Nephron (organoid): ENCODE measurements around the gene ARHGAP4.
A peak's percentile ranks its signal among the peaks of the same experiment; 100 is the strongest.

Experiments used
- H3K27ac Mint-ChIP-seq, 3 experiments: 2 replicates each; pipeline ENCODE4 v1.8.0; 2020; ENCODE audit warnings: mixed read lengths in 3 of 3, mild to moderate bottlenecking in 2 of 3, moderate library complexity in 1 of 3
- H3K27me3 Mint-ChIP-seq: 2 replicates; pipeline ENCODE4 v1.8.0; 2021; ENCODE audit warnings: low read depth, mild to moderate bottlenecking, moderate library complexity, mixed read lengths
- H3K36me3 Mint-ChIP-seq: 2 replicates; pipeline ENCODE4 v1.8.0; 2020; ENCODE audit warnings: low read depth, mixed read lengths
- H3K4me1 Mint-ChIP-seq: 2 replicates; pipeline ENCODE4 v1.8.0; 2020; ENCODE audit warnings: mixed read lengths
- H3K4me3 Mint-ChIP-seq, 3 experiments: 2 replicates each; pipeline ENCODE4 v1.8.0; 2020; ENCODE audit warnings: mild to moderate bottlenecking in 3 of 3, mixed read lengths in 3 of 3, moderate library complexity in 2 of 3
- H3K9me3 Mint-ChIP-seq: 2 replicates; pipeline ENCODE4 v1.8.0; 2020; ENCODE audit warnings: mixed read lengths
- TF ChIP-seq, protein P1 (sequence below), 3 experiments: fragments of 200-600 bp; sonication (generic); IDR thresholded peaks; one replicate each; pipeline ENCODE4 v1.5.0; 2021; ENCODE audit warnings: antibody characterized with exemption in 3 of 3; ENCODE audit not compliant: unreplicated experiment in 3 of 3

The ARHGAP4 gene

GRCh38 chrX:153932220-153932915 lies 6.3 kb upstream of the ARHGAP4 start:
- H3K9me3 Mint-ChIP-seq = peaks cover 18% of the 10 kb centered on the region
- H3K27me3 Mint-ChIP-seq = no peaks in the 10 kb centered on the region
- peaks cover 19% of the 10 kb centered on the region for H3K36me3 Mint-ChIP-seq
- TF ChIP-seq, protein P1, sequence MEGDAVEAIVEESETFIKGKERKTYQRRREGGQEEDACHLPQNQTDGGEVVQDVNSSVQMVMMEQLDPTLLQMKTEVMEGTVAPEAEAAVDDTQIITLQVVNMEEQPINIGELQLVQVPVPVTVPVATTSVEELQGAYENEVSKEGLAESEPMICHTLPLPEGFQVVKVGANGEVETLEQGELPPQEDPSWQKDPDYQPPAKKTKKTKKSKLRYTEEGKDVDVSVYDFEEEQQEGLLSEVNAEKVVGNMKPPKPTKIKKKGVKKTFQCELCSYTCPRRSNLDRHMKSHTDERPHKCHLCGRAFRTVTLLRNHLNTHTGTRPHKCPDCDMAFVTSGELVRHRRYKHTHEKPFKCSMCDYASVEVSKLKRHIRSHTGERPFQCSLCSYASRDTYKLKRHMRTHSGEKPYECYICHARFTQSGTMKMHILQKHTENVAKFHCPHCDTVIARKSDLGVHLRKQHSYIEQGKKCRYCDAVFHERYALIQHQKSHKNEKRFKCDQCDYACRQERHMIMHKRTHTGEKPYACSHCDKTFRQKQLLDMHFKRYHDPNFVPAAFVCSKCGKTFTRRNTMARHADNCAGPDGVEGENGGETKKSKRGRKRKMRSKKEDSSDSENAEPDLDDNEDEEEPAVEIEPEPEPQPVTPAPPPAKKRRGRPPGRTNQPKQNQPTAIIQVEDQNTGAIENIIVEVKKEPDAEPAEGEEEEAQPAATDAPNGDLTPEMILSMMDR (IDR thresholded peaks at IDR 0.05; ENCODE audit: unreplicated experiment in 3 of 3) = no peak
- H3K27ac Mint-ChIP-seq = no peak overlapping the region
- peak overlapping the region in 2 of 3 experiments; percentile 52 to 69 for H3K4me3 Mint-ChIP-seq
- H3K4me1 Mint-ChIP-seq = peaks cover 5% of the 10 kb centered on the region

- Mint-ChIP-seq H3K4me1 (peaks cover 5% of the 10 kb centered on the region), H3K9me3 (peaks cover 17% of the 10 kb centered on the region), H3K27me3 (no peaks in the 10 kb centered on the region), H3K36me3 (peaks cover 19% of the 10 kb centered on the region), H3K27ac (no peak overlapping the region), H3K4me3 (peak overlapping the region in 1 of 3 experiments; percentile 53)
- TF ChIP-seq, protein P1 (IDR thresholded peaks at IDR 0.05; ENCODE audit: unreplicated experiment in 3 of 3) = no peak
Measured at GRCh38 chrX:153931748-153932147, 5.7 kb upstream of the ARHGAP4 start.

GRCh38 chrX:153931151-153931550 lies 5.1 kb upstream of the ARHGAP4 start:
- H3K27me3 Mint-ChIP-seq = no peaks in the 10 kb centered on the region
- no peak overlapping the region for H3K4me3 Mint-ChIP-seq
- H3K27ac Mint-ChIP-seq = no peak overlapping the region
- TF ChIP-seq, protein P1 (IDR thresholded peaks at IDR 0.05; ENCODE audit: unreplicated experiment in 3 of 3) = no peak
- peaks cover 19% of the 10 kb centered on the region for H3K36me3 Mint-ChIP-seq
- peaks cover 15% of the 10 kb centered on the region for H3K9me3 Mint-ChIP-seq
- peaks cover 5% of the 10 kb centered on the region for H3K4me1 Mint-ChIP-seq

DNA sequence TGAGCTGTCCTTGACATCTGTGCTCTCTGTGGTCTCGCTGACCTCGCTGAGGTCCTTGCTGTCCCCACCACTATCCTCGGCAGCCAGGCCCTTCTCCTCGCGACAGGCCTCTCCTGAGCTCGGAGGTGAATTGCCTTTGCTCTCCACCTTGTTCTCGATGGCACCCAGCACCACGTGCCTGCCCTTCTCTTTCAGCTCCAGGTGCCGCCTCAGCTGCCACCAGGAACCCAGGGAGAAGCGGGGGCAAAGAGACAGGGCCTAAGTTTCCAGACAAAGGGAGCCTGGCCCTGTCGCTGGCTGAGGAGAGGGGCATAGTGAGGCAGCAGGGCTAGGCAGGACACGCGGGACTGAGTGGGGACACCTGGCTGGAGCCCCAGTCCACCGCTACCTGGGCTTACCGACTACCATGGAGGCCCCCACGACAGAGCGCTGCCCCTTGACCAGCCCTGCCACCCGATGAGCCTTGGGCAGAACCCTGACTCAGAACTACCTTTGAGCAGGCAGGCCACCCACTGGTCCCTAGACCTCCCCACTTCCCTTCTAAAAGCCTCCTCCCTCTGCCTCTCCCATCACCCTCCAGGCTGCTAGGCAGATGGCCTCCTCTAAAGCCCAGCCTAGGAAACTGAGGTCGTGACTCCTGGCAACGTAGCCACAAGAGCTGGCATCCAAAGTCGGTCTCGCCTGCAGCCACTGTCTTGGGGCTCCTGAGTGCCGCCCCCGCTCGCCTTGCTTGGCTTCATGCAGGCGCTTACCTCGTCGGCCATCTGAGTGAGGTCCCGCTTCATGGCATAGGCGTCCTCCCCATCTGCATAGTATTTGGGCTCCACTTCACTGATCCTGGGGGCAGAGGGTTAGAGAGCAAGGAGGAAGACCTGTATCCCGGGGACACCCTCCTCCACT lies 4.2 kb upstream of the ARHGAP4 start:
- H3K36me3 Mint-ChIP-seq = peaks cover 19% of the 10 kb centered on the region
- H3K4me3 Mint-ChIP-seq = peak overlapping the region in 1 of 3 experiments; percentile 35
- peaks cover 5% of the 10 kb centered on the region for H3K4me1 Mint-ChIP-seq
- no peak overlapping the region for H3K27ac Mint-ChIP-seq
- TF ChIP-seq, protein P1 (IDR thresholded peaks at IDR 0.05; ENCODE audit: unreplicated experiment in 3 of 3) = no peak
- H3K9me3 Mint-ChIP-seq = peaks cover 11% of the 10 kb centered on the region
- H3K27me3 Mint-ChIP-seq = no peaks in the 10 kb centered on the region

- TF ChIP-seq, protein P1 (IDR thresholded peaks at IDR 0.05; ENCODE audit: unreplicated experiment in 3 of 3) = no peak
- peaks cover 11% of the 10 kb centered on the region for H3K9me3 Mint-ChIP-seq
- H3K27ac Mint-ChIP-seq = no peak overlapping the region
- H3K4me3 Mint-ChIP-seq = no peak overlapping the region
- peaks cover 19% of the 10 kb centered on the region for H3K36me3 Mint-ChIP-seq
- peaks cover 3% of the 10 kb centered on the region for H3K27me3 Mint-ChIP-seq
- H3K4me1 Mint-ChIP-seq = peaks cover 9% of the 10 kb centered on the region
Measured at GRCh38 chrX:153929576-153929975, 3.5 kb upstream of the ARHGAP4 start.
